ENCODE measurements around the gene ALOXE3. TPM values are rescaled to one million over a fixed set of nuclear protein-coding genes. Genes with fewer than 3 reads are reported as not detected.

ALOXE3 gene
- total and polyA plus RNA-seq, 4 donors: not detected

- TF ChIP-seq, protein P1, sequence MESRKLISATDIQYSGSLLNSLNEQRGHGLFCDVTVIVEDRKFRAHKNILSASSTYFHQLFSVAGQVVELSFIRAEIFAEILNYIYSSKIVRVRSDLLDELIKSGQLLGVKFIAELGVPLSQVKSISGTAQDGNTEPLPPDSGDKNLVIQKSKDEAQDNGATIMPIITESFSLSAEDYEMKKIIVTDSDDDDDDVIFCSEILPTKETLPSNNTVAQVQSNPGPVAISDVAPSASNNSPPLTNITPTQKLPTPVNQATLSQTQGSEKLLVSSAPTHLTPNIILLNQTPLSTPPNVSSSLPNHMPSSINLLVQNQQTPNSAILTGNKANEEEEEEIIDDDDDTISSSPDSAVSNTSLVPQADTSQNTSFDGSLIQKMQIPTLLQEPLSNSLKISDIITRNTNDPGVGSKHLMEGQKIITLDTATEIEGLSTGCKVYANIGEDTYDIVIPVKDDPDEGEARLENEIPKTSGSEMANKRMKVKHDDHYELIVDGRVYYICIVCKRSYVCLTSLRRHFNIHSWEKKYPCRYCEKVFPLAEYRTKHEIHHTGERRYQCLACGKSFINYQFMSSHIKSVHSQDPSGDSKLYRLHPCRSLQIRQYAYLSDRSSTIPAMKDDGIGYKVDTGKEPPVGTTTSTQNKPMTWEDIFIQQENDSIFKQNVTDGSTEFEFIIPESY (IDR thresholded peaks at IDR 0.05): no peak
- no peak for TF ChIP-seq RXRA (IDR thresholded peaks at IDR 0.05)
- no peak for TF ChIP-seq YY1 (IDR thresholded peaks at IDR 0.05)
Measured at GRCh38 chr17:8142158-8142886, 24.0 kb upstream of the ALOXE3 start (continued).

DNA sequence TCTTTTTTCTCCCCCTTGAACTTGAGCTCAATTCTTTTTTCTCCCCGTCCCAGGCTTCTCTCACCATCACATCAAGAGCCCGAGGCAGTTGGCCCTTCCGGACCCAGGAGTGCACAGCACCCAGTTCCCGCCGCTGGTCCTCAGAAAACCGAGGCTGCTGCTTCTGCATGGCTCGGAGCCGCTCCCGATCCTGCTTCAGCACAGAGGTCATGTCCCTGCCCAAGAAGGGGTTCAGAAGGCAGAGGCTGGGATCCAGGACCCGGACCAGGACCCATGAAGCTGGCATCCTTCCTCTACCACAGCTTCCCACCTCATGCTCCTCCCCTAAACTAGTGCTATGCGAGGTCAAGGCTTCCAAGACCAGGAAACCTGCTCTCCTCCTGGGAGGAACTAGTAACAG is 23.4 kb upstream of the ALOXE3 start:
- TF ChIP-seq FOXA2 (IDR thresholded peaks at IDR 0.05) (no peak), FOXA1 (IDR thresholded peaks at IDR 0.05) (no peak), HNF4A (conservative IDR thresholded peaks at IDR 0.05) (no peak), RXRA (IDR thresholded peaks at IDR 0.05) (peak in 1 of 2 donors; percentile 18), GABPA (IDR thresholded peaks at IDR 0.05 in 1 of 2, conservative IDR thresholded peaks at IDR 0.05 in 1 of 2) (no peak), EGR1 (IDR thresholded peaks at IDR 0.05; ENCODE audit: low read depth in 2 of 2) (no peak), SP1 (IDR thresholded peaks at IDR 0.05) (no peak)
- TF ChIP-seq, protein P2, sequence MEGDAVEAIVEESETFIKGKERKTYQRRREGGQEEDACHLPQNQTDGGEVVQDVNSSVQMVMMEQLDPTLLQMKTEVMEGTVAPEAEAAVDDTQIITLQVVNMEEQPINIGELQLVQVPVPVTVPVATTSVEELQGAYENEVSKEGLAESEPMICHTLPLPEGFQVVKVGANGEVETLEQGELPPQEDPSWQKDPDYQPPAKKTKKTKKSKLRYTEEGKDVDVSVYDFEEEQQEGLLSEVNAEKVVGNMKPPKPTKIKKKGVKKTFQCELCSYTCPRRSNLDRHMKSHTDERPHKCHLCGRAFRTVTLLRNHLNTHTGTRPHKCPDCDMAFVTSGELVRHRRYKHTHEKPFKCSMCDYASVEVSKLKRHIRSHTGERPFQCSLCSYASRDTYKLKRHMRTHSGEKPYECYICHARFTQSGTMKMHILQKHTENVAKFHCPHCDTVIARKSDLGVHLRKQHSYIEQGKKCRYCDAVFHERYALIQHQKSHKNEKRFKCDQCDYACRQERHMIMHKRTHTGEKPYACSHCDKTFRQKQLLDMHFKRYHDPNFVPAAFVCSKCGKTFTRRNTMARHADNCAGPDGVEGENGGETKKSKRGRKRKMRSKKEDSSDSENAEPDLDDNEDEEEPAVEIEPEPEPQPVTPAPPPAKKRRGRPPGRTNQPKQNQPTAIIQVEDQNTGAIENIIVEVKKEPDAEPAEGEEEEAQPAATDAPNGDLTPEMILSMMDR (IDR thresholded peaks at IDR 0.05; ENCODE audit: low read depth, low read length, missing input control): no peak
- TF ChIP-seq, protein P3, sequence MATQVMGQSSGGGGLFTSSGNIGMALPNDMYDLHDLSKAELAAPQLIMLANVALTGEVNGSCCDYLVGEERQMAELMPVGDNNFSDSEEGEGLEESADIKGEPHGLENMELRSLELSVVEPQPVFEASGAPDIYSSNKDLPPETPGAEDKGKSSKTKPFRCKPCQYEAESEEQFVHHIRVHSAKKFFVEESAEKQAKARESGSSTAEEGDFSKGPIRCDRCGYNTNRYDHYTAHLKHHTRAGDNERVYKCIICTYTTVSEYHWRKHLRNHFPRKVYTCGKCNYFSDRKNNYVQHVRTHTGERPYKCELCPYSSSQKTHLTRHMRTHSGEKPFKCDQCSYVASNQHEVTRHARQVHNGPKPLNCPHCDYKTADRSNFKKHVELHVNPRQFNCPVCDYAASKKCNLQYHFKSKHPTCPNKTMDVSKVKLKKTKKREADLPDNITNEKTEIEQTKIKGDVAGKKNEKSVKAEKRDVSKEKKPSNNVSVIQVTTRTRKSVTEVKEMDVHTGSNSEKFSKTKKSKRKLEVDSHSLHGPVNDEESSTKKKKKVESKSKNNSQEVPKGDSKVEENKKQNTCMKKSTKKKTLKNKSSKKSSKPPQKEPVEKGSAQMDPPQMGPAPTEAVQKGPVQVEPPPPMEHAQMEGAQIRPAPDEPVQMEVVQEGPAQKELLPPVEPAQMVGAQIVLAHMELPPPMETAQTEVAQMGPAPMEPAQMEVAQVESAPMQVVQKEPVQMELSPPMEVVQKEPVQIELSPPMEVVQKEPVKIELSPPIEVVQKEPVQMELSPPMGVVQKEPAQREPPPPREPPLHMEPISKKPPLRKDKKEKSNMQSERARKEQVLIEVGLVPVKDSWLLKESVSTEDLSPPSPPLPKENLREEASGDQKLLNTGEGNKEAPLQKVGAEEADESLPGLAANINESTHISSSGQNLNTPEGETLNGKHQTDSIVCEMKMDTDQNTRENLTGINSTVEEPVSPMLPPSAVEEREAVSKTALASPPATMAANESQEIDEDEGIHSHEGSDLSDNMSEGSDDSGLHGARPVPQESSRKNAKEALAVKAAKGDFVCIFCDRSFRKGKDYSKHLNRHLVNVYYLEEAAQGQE (IDR thresholded peaks at IDR 0.05): no peak
- Histone ChIP-seq H3K27me3 (ENCODE audit: control insufficient read depth in 4 of 4, insufficient read depth in 4 of 4, low read length in 3 of 4) (no peaks in the 10 kb centered on the region), H3K4me1 (ENCODE audit: control insufficient read depth in 4 of 4, insufficient read depth in 4 of 4, low read length in 3 of 4) (peaks cover 0 to 9% (median 0%) of the 10 kb centered on the region in 4 donors), H3K9ac (ENCODE audit: low read depth in 1 of 2, low read length in 2 of 2) (no peak overlapping the region), H3K27ac (ENCODE audit: low read depth in 1 of 2, low read length in 2 of 2) (no peak overlapping the region), H3K36me3 (ENCODE audit: control insufficient read depth in 4 of 4, insufficient read depth in 3 of 4, low read depth in 1 of 4, low read length in 3 of 4) (peaks cover 32 to 64% (median 63%) of the 10 kb centered on the region in 4 donors), H3K4me3 (ENCODE audit: low read depth in 1 of 3, low read length in 3 of 3) (no peak overlapping the region), H3K9me3 (ENCODE audit: control insufficient read depth in 4 of 4, low read length in 3 of 4) (no peaks in the 10 kb centered on the region)
- 92% methylated on average over 11 of the region's 11 CpGs for WGBS
- no peak for DNase-seq (ENCODE audit: low spot score)

- Histone ChIP-seq H3K27me3 (ENCODE audit: control insufficient read depth in 4 of 4, insufficient read depth in 4 of 4, low read length in 3 of 4) (no peaks in the 10 kb centered on the region), H3K36me3 (ENCODE audit: control insufficient read depth in 4 of 4, insufficient read depth in 3 of 4, low read depth in 1 of 4, low read length in 3 of 4) (peaks cover 25 to 57% (median 56%) of the 10 kb centered on the region in 4 donors), H3K4me1 (ENCODE audit: control insufficient read depth in 4 of 4, insufficient read depth in 4 of 4, low read length in 3 of 4) (peaks cover 0 to 9% (median 0%) of the 10 kb centered on the region in 4 donors), H3K27ac (ENCODE audit: low read depth in 1 of 2, low read length in 2 of 2) (no peak overlapping the region), H3K9me3 (ENCODE audit: control insufficient read depth in 4 of 4, low read length in 3 of 4) (no peaks in the 10 kb centered on the region), H3K9ac (ENCODE audit: low read depth in 1 of 2, low read length in 2 of 2) (no peak overlapping the region), H3K4me3 (ENCODE audit: low read depth in 1 of 3, low read length in 3 of 3) (no peak overlapping the region)
- no peak for DNase-seq (ENCODE audit: low spot score)
- 97% methylated on average over 7 of the region's 7 CpGs for WGBS
- no peak for TF ChIP-seq FOXA2 (IDR thresholded peaks at IDR 0.05)
- TF ChIP-seq MAX (IDR thresholded peaks at IDR 0.05): no peak
- TF ChIP-seq, protein P3 (IDR thresholded peaks at IDR 0.05): no peak
- no peak for TF ChIP-seq RAD21 (IDR thresholded peaks at IDR 0.05)
- no peak for TF ChIP-seq ATF3 (IDR thresholded peaks at IDR 0.05)
- TF ChIP-seq, protein P2 (IDR thresholded peaks at IDR 0.05; ENCODE audit: low read depth, low read length, missing input control): no peak
- no peak for TF ChIP-seq HNF4A (conservative IDR thresholded peaks at IDR 0.05)
- TF ChIP-seq RXRA (IDR thresholded peaks at IDR 0.05): no peak
- no peak for TF ChIP-seq SP1 (IDR thresholded peaks at IDR 0.05)
Measured at GRCh38 chr17:8141045-8141444, 22.7 kb upstream of the ALOXE3 start.

Data from liver (tissue), 9 donors.